Prostate gland (tissue), 2 donors: ENCODE measurements around the gene CSMD2. TPM values are rescaled to one million over a fixed set of nuclear protein-coding genes. Genes with fewer than 3 reads are reported as not detected.

Source experiments
- DNase-seq: peaks from one replicate; pipeline ENCODE4 v3.0.0-alpha.2; 2019; ENCODE audit warnings: low spot score
- H3K27ac ChIP-seq, 2 donors: fragments of 200-600 bp; sonication (generic); 2 replicates each; pipeline ENCODE4 v1.5.1; 2017 to 2019
- H3K27me3 ChIP-seq: fragments of 200-600 bp; sonication (generic); replicated peaks from 2 replicates; pipeline ENCODE4 v1.5.1; 2019; ENCODE audit not compliant: insufficient read depth
- H3K36me3 ChIP-seq, 2 donors: fragments of 200-600 bp; sonication (generic); 1 replicate in 1 of 2; 2 replicates in 1 of 2; pipeline versions ENCODE4 v1.5.1 to v1.8.1; 2017 to 2019
- H3K4me1 ChIP-seq: fragments of 200-600 bp; sonication (generic); replicated peaks from 2 replicates; pipeline ENCODE4 v1.5.1; 2019
- H3K4me3 ChIP-seq, 2 donors: fragments of 200-600 bp; sonication (generic); 2 replicates each; pipeline ENCODE4 v1.5.1; 2017 to 2019
- H3K9me3 ChIP-seq: fragments of 200-600 bp; sonication (generic); 2 replicates; pipeline ENCODE4 v1.5.1; 2017
- POLR2A ChIP-seq: fragments of 450-650 bp; IDR thresholded peaks from one replicate; pipeline ENCODE4 v1.6.1; 2016; ENCODE audit warnings: antibody characterized with exemption, mild to moderate bottlenecking
- POLR2AphosphoS5 ChIP-seq: sonication (generic); formaldehyde crosslinking; IDR thresholded peaks from one replicate; pipeline ENCODE4 v1.6.1; 2017; ENCODE audit warnings: antibody characterized with exemption
- WGBS: methylation state at CpG from one replicate; pipeline ENCODE4 v1.1.5; 2018; 5-methylcytosine and 5-hydroxymethylcytosine counted together
- intact Hi-C: fragments of 100-400 bp; cut with DNase I; formaldehyde crosslinking; loops from one replicate; pipeline ENCODE4 v1.14.2; 2022
- total RNA-seq, 2 donors: library from RNA; depleted of rRNA; stranded (reverse); fragments of >200 nt; gene quantifications; one replicate each; pipeline ENCODE4 v1.1.0, GENCODE V29; 2016
- TF ChIP-seq, protein P1 (sequence below), 4 experiments: fragments of 200-600 bp in 2 of 4; fragments of 450-650 bp in 2 of 4; sonication (generic) in 2 of 4; IDR thresholded peaks; 1 replicate in 3 of 4; 2 replicates in 1 of 4; pipeline ENCODE4 v1.5.1; 2016 to 2019; ENCODE audit warnings: antibody characterized with exemption in 4 of 4, mild to moderate bottlenecking in 2 of 4, moderate library complexity in 2 of 4

Gene CSMD2
- total RNA-seq, 2 donors from 2014 or later, result 0.14 to 5.5 TPM

DNA sequence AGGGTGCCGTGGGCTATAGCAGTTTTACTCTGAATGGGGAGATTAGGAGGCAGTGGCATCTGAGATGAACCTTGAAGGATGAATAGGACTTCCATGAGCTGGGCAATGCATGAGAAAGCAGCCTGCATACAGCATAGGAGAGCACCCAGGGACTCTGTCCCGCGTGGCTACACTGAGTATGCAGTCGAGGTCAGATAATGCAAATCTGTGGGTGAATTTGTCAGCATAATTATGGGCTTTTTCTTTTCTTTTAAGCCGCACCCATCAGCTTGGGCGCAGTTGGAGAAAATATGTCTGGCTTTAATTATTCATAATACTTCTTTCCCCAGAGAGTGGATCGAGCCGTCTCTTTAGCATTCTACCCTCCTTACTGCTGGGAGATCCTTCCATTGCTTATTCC lies 504.1 kb downstream of the CSMD2 start:
- DNase-seq, result no peak
- Histone ChIP-seq H3K4me1 (no peaks in the 10 kb centered on the region), H3K27ac (no peak overlapping the region), H3K4me3 (no peak overlapping the region), H3K36me3 (no peaks in the 10 kb centered on the region), H3K27me3 (no peaks in the 10 kb centered on the region), H3K9me3 (no peaks in the 10 kb centered on the region)
- intact Hi-C loops, result no loop called here
- TF ChIP-seq POLR2A (no peak), POLR2AphosphoS5 (no peak)
- TF ChIP-seq, protein P1, sequence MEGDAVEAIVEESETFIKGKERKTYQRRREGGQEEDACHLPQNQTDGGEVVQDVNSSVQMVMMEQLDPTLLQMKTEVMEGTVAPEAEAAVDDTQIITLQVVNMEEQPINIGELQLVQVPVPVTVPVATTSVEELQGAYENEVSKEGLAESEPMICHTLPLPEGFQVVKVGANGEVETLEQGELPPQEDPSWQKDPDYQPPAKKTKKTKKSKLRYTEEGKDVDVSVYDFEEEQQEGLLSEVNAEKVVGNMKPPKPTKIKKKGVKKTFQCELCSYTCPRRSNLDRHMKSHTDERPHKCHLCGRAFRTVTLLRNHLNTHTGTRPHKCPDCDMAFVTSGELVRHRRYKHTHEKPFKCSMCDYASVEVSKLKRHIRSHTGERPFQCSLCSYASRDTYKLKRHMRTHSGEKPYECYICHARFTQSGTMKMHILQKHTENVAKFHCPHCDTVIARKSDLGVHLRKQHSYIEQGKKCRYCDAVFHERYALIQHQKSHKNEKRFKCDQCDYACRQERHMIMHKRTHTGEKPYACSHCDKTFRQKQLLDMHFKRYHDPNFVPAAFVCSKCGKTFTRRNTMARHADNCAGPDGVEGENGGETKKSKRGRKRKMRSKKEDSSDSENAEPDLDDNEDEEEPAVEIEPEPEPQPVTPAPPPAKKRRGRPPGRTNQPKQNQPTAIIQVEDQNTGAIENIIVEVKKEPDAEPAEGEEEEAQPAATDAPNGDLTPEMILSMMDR (IDR thresholded peaks at IDR 0.05), result no peak
- WGBS, result 83% methylated on average over 8 of the region's 8 CpGs

DNA sequence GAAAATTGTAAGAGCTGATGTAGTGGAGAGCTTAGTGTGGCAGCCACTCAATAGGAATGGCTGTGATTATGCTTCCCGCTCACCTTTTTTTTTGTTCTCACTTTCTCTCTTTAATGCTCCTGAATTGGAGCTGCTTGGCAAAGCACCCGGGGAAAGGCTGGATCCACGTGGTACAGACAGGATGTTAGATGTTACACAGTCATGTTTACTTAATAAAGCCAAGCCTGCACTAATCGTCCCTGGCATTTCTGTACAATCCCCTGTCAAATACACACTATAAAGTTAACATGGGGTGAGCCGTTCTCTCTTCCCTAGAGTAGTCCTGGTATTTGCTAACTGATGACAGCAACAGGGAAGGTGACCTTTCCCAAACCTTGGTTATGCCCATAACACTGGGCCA lies 504.8 kb downstream of the CSMD2 start:
- no peak overlapping the region for H3K4me3 ChIP-seq
- H3K9me3 ChIP-seq, result no peaks in the 10 kb centered on the region
- H3K4me1 ChIP-seq, result no peaks in the 10 kb centered on the region
- H3K27ac ChIP-seq, result peak overlapping the region in 1 of 2 donors; percentile 66
- WGBS, result 8% methylated on average over 5 of the region's 5 CpGs
- no peaks in the 10 kb centered on the region for H3K36me3 ChIP-seq
- DNase-seq, result peak; percentile 79
- intact Hi-C loops, result no loop called here
- no peaks in the 10 kb centered on the region for H3K27me3 ChIP-seq
- TF ChIP-seq, protein P1 (IDR thresholded peaks at IDR 0.05), result no peak
- peak; percentile 76 for TF ChIP-seq POLR2AphosphoS5
- no peak for TF ChIP-seq POLR2A

- TF ChIP-seq, protein P1 (IDR thresholded peaks at IDR 0.05), result no peak
- TF ChIP-seq POLR2A (no peak), POLR2AphosphoS5 (no peak)
- H3K9me3 ChIP-seq, result no peaks in the 10 kb centered on the region
- H3K27me3 ChIP-seq, result no peaks in the 10 kb centered on the region
- no peak for DNase-seq
- no peaks in the 10 kb centered on the region for H3K4me1 ChIP-seq
- H3K27ac ChIP-seq, result peak overlapping the region in 1 of 2 donors; percentile 66
- H3K4me3 ChIP-seq, result no peak overlapping the region
- WGBS, result 35% methylated on average over 4 of the region's 4 CpGs
- H3K36me3 ChIP-seq, result no peaks in the 10 kb centered on the region
- intact Hi-C loops, result no loop called here
These were observed 505.4 kb downstream of the CSMD2 start for GRCh38 chr1:33659641-33660040.

DNA sequence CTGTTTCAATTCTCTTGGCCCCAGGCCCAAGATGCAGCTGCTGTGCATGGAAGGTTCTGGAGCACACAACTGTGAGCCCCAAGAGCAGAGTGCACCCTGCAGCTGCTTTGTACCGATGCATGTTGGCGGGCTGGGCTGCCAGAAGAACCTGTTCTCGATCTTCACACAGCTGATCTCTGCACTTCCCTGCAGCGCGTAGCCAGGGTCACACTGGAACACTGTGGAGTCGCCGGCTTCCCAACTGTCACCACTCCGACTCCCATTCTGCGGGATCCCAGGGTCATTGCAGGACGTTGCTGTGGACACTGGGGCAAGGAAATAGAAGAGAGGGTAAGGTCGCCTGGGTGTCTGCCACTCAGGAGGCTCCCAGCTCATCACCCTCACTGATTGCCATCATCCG lies 507.2 kb downstream of the CSMD2 start:
- Histone ChIP-seq H3K9me3 (no peaks in the 10 kb centered on the region), H3K4me3 (no peak overlapping the region), H3K36me3 (no peaks in the 10 kb centered on the region), H3K27ac (no peak overlapping the region), H3K27me3 (no peaks in the 10 kb centered on the region), H3K4me1 (no peaks in the 10 kb centered on the region)
- no peak for DNase-seq
- intact Hi-C loops, result no loop called here
- TF ChIP-seq POLR2AphosphoS5, result no peak
- TF ChIP-seq, protein P1 (IDR thresholded peaks at IDR 0.05), result no peak
- TF ChIP-seq POLR2A, result no peak
- 83% methylated on average over 12 of the region's 12 CpGs for WGBS

DNA sequence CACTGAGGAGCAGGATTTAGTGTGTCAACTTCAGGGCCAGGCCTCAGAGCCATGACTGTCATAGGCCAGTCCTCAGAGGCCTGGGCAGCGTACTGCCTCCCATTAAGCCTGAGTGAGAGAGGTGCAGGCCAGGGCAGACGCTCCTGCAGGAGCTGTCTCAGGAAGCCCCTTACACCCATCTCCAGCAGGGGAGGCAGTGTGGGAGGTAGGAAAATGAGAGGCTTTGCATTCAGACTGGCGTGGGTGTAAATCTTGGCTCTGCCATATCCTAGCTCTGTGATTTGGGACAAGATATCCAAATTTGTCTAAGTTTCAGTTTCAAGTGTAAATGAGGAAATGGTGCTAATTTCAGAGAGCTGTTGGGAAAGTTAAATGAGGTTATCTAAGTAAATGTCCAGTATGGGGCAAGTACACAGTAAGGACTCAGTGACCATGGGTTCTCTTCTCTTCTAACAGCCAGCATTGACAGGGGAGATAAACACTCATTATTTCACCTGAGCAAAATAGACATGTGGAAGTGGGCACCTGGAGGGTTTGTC lies 508.5 kb downstream of the CSMD2 start:
- Histone ChIP-seq H3K27ac (no peak overlapping the region), H3K27me3 (no peaks in the 10 kb centered on the region), H3K9me3 (no peaks in the 10 kb centered on the region), H3K4me3 (no peak overlapping the region), H3K36me3 (no peaks in the 10 kb centered on the region), H3K4me1 (no peaks in the 10 kb centered on the region)
- no peak for DNase-seq
- 88% methylated on average over 3 of the region's 3 CpGs for WGBS
- intact Hi-C loops, result no loop called here
- TF ChIP-seq, protein P1 (IDR thresholded peaks at IDR 0.05), result no peak
- TF ChIP-seq POLR2AphosphoS5, result no peak
- TF ChIP-seq POLR2A, result no peak
